ENCODE results near the gene ARID1A.

DNA sequence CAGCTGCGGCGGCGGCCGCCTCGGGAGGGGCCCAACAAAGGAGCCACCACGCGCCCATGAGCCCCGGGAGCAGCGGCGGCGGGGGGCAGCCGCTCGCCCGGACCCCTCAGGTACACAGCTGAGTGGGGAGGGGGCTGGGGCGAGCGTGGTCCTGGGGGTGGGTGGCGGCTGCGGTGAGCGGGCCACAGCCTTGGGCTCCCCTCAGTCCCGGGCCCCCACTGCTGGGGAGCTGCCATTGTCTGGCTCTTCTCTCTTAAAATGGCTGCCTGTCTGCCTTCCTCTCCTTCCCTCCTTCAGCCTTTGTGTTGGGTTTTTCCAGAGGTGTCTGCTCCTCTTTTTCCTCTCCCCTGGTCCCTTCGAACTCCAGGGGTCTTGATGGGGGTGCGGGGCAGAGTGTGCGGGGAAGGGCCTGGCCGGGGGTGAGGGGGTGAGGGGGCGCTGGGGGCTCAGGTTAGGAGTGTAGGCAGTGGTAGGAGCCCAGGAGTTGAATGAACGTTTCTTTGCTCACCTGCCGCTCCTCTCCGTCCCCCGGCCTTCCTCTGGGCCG, 1.7 kb downstream of the ARID1A start:
- TF ChIP-seq, protein P1, sequence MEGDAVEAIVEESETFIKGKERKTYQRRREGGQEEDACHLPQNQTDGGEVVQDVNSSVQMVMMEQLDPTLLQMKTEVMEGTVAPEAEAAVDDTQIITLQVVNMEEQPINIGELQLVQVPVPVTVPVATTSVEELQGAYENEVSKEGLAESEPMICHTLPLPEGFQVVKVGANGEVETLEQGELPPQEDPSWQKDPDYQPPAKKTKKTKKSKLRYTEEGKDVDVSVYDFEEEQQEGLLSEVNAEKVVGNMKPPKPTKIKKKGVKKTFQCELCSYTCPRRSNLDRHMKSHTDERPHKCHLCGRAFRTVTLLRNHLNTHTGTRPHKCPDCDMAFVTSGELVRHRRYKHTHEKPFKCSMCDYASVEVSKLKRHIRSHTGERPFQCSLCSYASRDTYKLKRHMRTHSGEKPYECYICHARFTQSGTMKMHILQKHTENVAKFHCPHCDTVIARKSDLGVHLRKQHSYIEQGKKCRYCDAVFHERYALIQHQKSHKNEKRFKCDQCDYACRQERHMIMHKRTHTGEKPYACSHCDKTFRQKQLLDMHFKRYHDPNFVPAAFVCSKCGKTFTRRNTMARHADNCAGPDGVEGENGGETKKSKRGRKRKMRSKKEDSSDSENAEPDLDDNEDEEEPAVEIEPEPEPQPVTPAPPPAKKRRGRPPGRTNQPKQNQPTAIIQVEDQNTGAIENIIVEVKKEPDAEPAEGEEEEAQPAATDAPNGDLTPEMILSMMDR (IDR thresholded peaks at IDR 0.05 in 4 of 5, conservative IDR thresholded peaks at IDR 0.05 in 1 of 5): no peak
- TF ChIP-seq POLR2A (IDR thresholded peaks at IDR 0.05): no peak

Data from gastrocnemius medialis (tissue), 4 donors.